Limb (tissue), 2 donors: ENCODE data around the gene GRB2.
A peak's percentile ranks its signal among the peaks of the same experiment; 100 is the strongest.
"Not testable (repeated sequence)": the region's sequence is repeated elsewhere in the genome, so short reads cannot be mapped to it uniquely, and the experiment has no call there.

Source experiments
- DNase-seq, 2 donors: peaks; one replicate each; pipeline ENCODE4 v3.0.0-alpha.2; 2016; ENCODE audit errors: extremely low spot score in 2 of 2

Gene GRB2

DNA sequence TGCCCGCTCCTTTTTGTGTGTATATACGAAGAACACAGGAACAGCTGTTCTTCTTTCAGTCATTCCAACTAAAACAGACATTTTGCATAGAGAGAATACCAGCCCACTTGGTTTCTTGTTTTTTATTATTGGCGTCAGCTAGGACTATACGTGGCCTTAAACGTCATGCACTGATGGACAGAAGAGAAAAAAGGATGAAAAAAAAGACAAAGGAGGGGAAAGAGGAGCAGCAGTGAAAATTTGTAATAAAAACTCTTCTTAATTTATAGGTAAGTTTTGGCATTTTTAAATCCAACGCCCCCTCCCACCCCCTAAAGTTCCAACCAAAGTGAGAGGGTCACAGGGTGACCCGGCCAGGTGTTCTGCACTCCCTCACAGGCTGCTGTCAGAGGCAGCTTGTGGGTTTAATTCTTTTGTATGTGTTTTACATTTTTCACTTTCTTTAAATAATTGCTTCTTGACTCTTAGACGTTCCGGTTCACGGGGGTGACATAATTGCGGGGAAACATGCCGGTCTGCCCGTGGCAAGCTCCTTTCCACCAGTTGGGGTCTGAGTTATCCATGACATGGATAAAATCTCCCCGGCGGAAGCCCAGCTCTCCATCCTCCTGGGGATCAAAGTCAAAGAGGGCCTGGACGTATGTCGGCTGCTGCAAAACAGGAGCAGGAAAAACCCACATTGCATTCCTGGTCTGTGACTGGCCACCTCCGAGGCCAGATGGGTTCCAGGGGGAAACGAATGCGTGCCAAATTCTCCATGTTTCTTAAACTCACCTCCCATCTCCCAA is 85.4 kb downstream of the GRB2 start:
- DNase-seq: no peak

DNA sequence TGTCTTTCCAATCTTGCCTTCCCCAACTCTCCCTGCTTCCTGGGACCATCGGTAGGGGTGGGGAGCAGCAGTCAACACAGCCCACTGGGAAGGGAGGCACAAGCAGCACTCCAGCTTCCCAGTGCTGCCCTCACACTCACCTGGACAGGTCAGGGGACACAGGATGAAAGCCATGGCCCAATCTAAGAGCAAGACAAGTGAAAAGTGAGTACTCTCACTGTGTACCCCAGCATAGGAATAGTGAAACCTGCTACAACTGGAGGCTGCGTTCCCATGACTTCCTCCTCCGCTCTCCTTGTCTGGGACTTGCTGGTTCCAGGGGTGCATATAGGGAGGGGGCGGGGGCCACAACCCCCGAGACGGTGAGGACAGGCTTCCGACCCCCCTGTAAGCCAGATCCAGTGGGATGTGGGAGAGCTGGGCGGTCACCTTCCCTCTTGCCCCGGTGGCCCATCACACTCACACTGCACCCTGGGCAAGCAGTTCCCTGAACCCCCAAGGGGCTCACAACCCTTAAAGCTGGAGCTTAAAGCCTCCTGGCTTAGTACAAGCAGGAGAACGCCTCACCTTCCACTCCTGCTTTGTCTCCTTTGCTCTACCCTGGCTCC is 86.8 kb downstream of the GRB2 start:
- DNase-seq: no peak

DNA sequence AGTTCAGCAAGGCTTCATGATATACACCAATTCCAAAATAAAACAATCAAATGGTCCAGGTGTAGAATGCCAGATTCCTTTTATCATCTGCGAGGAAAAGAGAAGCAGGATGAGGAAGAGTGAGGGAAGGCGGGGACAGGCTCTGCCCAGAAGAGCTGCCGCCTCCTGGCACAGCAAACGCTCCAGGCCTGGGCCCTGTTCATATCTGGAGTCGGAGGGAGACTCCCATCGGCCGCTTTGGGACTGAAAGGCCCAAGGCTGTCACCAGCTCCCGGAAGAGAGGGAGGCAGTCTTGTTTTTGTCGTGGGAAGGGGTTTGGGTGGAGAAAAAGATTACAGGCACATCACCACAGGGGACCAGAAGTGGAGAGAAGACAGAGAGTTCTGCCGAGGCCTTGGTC is 87.3 kb downstream of the GRB2 start:
- DNase-seq: no peak

DNA sequence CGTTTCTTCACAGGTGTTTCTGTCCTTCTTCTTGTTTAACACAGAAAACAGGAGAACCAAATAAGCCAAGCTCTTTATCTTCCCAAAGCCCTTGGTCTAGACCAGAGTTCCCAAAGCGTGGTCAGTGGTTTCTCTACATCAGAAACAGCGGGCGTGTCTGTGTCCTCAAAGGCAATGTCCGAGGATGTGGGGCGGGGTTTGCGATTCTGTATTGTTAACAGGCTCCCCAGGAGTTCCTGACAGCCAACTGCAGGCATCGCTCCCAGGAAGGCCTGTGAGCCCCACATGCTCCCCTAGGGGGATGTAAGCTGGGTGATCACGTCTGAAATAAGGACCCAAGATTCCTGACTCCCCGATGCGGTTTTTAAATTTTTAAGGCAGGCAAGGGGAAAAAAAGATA is 87.8 kb downstream of the GRB2 start:
- DNase-seq: no peak

DNA sequence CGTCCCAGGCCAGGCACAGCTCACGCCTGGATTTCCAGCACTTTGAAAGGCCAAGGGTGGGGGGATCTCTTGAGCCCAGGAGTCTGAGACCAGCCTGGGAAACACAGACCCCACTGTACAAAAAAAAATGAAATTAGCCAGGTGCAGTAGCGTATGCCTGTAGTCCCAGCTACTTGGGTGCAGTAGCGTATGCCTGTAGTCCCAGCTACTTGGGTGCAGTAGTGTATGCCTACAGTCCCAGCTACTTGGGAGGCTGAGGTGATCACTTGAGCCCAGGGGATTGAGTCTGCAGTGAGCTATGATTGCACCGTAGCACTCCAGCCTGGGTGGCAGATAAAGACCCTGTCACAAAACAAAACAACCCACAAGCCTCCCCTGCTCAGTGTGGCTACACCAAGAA is 89.2 kb downstream of the GRB2 start:
- no peak for DNase-seq

DNA sequence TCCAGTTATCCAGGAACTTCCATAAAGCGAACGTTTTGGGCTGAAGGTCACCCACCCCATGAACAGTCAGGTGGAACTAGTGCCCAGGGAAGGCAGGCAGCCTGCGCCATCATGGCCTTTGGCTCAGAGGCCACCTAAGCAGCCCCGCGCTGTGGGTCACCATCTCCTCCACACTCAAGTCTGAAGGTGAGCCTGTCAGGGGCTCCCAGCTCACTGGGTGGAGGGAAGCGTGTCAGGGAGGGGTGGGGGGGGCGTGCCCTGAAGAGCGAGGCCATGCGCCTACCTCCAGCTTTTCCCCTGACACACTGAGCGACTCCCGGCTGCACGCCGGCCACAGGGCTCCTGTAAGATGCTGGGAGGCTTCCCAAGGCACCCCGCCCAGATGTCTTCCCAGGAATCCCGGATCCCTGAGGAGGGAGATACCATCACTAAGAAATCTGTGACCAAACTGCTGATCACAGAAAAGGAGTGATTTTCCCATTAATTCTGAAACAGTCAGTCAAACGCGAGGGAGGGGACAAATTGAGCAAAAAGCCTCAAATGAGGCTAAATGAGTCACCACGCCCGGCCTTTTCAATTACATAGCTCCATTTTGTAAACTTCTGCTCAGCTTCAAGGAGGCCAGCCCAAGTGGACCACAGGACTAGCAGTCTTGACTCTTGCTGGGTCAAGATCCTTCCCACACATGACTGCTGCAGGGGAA is 89.8 kb downstream of the GRB2 start:
- no peak for DNase-seq

DNA sequence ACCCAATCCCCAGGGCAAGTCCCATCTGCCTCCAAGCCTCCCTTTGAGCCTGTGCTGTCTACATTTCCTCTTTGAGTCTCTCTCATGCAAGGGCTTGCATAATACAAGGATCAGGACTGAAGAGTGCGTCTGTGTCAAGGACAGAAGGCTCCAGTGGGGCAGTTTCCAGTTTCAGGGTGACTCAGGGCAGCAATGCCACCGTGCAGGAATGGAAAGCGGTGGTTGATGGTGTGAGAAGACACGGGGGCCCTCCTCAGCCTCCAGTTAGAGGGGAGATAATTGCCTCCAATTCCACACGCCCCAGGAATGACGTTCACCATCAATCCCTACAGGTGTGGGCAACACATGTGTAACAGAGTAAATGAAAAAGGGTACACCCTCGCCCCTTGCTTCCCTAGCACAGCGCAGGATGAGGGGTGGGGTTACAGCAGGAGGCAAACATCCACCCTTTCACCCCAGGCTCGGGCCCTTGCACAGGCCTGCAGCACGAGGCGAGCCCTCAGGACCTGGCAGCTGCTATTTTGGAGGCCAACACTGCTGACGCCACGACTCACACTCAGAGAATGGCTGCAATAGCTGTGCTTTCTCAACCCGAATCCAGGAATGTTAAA is 91.4 kb downstream of the GRB2 start:
- DNase-seq: no peak

DNA sequence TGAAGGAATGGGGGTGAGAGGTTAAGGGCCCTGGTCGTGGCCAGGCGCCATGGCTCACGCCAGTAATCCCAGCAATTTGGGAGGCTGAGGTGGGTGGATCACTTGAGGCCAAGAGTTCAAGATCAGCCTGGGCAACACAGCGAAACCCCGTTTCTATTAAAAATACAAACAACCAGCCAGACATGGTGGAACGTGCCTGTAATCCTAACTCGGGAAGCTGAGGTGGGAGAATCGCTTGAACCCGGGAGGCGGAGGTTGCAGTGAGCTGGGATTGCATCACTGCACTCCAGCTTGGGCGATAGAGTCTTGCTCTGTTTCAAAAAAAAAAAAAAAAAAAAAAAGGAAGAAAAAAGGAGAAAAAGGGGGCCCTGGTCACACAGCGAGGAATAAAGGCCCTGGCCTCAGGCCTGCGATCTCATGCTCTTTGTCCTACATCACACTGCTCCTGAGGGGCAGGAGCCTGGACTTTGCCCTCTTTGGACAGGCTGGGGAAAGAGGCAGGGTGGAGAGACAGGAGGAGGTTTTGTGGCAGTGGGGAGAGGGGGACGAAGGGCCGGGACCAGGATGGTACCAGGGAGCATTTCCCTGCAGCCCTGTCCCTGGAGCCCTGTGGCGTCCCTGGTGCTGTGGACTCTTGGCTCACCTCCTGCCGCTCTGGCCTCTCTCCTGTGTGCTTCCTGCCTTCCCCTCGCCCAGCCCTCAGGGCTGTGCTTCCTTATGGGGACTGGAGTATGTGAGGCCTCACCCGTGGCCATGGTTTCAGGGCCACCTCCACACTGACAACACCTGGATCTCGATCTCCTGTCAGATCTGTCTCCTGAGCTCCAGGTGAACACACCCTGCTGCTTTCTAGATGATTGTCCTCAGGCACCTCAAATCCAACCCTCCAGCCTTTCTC is 96.5 kb downstream of the GRB2 start:
- DNase-seq: no peak

DNA sequence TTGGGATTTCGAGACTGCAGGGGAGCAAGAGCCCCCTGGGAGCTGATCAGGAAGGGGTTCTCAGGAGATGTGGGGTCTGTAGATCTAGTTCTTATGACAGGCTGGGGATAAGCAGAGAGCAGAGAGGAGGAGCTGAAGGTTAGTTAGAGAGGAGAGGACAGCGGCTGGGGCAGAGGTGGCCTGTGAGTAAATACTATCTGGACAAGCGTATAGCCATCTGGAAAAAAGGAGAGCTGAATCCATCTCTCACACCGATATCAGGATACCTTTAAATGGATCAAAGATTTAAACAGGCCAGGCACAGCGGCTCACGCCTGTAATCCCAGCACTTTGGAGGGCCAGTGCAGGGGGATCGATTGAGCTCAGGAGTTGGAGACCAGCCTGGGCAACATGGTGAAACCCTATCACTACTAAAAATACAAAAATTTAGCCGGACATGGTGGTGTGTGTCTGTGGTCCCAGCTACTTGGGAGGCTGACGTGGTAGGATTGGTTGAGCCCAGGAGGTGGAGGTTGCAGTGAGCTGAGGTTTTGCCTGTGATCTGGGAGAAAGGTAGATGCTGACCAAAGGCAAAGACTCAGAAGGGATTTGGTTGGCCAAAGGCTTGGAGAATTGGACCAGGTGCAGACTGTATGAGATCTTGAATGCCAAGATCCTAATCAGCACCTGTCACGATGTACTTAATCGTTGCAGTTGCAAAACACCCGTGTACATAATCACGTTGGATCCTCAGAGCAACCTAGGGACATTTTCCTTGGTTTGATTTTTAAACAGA is 97.3 kb downstream of the GRB2 start:
- DNase-seq: no peak

DNA sequence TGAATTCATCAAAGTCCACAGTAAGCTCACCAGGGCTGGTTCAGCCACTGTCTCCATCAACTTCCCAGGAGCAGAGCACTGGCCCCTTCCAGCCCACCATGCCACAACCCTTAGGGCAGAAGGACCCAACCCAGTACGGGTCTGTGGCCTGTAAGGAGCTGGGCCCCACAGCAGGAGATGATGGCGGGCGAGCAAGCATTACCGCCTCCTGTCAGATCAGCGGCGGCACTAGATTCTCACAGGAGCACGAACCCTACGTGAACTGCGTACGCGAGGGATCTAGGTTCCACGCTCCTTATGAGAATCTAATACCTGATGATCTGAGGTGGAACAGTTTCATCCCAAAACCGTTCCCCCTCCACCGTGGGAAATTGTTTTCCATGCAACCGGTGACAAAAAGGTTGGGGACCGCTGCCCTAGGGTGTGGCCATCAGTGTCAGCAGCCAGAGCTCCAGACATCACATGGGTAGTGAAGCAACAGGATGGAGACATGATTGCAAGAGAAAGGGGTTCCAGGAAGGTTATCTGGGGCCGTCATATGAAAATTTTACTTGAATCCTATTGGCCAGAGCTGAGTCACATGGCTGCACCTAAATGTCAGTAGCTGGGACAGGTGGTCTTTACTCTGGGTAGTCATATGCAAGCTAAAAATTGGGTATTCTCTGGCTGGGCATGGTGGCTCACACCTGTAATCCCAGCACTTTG is 103.8 kb downstream of the GRB2 start:
- DNase-seq: no peak

DNA sequence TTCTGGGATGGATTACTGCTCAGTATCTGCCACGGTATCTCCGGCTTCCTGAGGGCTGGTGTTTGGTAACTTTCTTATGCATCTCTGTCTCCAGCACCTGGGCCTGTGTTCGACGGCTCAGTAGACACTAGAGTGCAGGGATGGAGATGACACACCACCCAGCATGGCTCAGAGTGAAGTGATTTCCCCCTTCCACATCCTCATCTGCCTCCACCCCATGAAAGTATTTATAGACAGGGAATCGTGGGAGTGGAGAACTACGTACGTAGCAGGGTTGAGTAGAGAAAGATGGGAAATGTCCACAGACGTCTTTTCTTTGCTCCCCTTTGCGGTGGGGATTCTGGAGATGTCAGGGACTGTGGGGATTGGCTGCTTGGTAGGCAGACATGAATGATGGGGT is 104.4 kb downstream of the GRB2 start:
- no peak for DNase-seq

DNA sequence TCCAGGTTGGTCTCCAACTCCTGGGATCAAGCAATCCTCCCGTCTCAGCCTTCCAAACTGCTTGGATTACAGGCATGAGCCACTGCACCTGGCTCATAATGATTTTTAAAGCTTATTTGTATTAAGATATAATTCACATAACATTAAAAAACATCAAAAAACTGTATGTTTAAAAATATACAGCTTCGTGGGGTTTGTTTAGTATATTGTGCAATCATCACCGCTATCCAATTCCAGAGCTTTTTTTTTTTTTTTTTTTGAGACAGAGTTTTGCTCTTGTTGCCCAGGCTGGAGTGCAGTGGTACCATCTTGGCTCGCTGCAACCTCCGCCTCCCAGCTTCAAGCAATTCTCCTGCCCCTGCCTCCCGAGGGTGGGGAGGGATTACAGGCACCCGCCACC is 105.2 kb downstream of the GRB2 start:
- no peak for DNase-seq

DNA sequence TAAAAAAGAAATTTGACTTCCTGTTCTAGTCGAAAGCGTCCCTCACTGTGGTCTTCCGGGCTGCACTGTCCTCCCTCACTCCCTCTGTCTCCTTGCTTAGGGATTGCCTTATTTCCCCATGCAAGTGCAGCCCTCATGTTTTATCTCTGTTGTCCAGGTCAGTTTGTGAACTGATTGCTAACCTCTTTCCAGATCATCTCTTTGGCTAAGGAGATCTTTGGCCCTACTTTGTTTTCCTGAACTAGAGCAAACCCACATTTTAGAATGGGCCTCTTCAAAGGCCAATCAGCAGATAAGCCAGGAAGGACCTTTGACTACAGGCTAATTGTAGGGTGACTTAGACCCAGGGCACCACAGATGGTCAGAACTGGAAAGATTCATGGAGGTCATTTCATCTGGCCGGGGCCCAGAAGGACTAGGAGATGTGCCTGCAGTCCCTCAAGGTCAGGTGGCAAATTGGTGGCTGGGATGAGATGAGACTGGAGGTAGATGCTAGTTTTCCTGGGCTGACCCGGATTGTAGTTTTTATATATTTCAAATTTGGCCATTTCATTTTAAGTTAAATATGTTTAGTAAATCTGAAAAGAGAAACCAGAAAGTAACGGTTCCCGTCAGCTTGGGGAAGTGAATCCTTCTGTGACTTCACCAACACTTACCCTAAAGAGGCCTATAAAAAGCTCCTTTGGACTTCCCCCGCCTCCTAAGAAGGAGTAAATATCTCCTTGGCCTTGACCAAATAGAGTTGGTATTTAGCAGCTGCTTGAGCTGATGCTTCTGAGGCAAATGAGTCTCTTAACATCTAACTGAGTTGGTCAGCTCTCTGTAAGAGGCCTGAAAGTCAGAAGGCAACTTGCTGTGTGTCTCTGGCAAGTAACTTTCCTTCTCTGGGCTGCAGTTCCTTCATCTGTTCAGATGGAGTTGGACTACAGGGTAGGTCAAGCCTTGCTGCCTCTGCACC is 110.0 kb downstream of the GRB2 start:
- DNase-seq: no peak

DNA sequence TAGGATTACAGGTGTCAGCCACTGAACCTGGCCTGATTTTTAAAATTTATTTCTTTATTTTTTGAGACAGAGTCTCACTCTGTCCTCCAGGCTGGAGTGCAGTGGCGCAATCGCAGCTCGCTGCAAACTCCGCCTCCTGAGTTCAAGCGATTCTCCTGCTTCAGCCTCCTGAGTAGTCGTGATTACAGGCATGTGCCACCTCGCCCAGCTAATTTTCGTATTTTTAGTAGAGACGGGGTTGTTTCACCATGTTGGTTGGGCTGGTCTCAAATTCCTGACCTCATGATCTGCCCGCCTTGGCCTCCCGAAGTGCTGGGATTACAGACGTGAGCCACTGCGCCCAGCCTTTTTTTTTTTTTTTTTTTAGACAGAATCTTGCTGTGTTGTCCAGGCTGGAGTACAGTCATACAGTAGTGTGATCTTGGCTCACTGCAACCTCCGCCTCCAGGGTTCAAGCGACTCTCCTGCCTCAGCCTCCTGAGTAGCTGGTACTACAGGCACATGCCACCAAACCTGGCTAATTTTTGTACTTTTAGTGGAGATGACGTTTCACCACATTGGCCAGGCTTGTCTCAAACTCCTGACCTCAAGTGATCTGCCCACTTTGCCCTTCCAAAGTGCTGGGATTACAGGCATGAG is 112.5 kb downstream of the GRB2 start:
- not testable (repeated sequence) for DNase-seq

DNA sequence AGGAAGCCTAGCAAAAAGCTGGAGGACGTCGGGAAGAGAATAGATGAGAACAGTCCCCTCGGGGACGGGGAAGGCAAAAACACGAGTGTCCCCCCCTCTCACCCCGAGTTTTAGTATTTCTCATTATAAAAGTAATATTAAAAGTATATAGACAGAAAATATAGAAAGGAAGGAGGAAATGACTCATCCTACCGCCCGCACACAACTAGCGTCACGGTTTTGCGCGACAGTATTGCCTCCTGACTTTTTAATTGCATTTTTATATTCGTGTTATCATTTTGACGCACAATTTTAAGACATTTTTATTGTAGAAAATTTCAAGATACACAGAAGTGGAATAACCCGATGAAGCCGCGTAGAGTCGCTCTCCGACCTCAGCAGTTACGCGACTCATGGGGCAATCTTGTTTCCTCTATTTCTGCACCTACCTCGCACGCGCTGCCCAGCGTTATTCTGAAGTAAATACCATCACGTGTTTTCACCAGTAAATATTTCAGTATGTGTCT is 115.6 kb downstream of the GRB2 start:
- peak; percentile 21 to 46 for DNase-seq

DNA sequence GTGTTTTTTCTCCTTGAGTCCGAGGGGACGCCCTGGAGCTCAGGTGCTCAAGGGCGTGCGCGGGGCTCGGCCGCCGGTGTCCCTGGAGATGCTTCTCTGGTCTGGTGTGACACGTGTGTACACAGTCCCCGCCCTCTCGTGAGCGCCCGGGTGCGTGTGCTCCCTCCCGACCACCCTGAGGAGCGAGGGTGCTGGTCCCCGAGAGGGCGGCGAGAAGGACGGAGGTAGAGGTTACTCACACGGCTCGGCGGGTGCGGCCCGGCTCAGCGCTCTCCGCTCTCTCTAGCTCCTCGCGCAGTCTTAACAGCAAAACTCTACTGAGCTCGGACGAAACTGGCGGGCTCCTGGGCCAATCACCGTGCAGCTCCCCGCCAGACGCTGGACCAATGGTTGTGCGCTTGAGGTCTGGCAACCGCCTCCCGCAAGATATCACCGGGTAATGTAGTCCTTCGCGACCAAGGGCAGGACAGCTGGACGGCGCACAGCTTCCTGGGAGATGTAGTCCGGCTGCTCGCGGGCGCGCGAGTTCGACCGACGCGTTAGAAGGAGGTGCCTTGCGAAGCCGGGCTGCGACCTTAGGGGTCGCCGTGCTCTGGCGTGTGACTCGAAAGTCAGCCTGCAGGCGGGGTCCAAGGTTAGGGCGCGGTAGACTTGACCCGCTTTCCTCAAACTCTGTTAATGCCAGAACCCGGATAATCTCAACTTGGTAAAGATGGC is 116.2 kb downstream of the GRB2 start, which contains the start of gene SLC25A19:
Gene SLC25A19, minus strand, starts transcription at position 319 of the 717 bp plus-strand sequence. CDS start 2,669 bp downstream, outside the sequence.
- DNase-seq: peak; percentile 97 to 99

DNA sequence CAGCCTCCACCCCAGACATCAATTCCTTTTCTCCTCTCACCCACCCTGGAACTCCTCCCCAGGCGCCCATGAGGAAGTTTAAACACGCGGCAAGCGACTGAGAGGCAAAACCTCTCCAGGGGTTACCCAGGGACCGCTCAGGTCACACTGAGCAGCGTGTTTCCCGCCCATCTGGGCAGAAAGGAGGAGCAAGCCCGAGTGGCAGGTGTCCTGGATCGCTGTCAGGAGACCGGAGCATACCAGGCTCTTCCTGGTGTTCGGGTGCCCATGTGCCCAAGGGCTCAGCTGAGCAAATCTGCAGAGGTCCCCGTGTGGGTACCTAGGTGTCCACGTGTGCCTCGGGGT is 116.7 kb downstream of the GRB2 start:
- DNase-seq: no peak
